ENCODE data around the gene POLQ. TPM values are rescaled to one million over a fixed set of nuclear protein-coding genes. Genes with fewer than 3 reads are reported as not detected.
"Not testable (repeated sequence)": the region's sequence is repeated elsewhere in the genome, so short reads cannot be mapped to it uniquely, and the experiment has no call there.

Gene POLQ
- total RNA-seq, 2 experiments from 2014 or later = 22.8 to 23.4 TPM

DNA sequence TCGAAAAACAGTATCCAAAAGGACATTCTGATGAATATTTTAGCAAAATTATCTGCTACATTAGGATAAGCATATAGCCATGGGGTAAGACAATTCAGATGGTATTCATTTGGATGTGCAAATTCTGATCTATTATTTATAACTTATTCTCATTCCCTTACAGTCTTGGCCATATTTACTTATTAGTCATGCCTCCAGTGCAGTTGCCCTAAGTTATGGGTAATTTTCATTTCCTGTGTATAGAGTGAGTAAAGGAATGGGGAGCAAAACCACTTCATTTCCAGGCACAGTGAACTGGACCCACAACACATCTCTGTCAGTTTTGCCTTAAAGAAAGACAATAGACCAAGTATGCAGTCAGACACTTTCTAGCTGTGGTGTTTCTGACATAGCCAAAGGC, 134.3 kb downstream of the POLQ start:
- H3K27ac Mint-ChIP-seq = no peak overlapping the region
- intact Hi-C loops (cut with DNase I, micrococcal nuclease) = no loop called here
- H3K4me1 Mint-ChIP-seq = peaks cover 13% of the 10 kb centered on the region
- peaks cover 2% of the 10 kb centered on the region for H3K27me3 Mint-ChIP-seq
- H3K36me3 Mint-ChIP-seq (ENCODE audit: low read depth) = no peaks in the 10 kb centered on the region
- H3K9me3 Mint-ChIP-seq (ENCODE audit: low read depth) = no peaks in the 10 kb centered on the region
- DNase-seq = no peak
- ATAC-seq = no peak
- POLR2A ChIA-PET = no interaction called here
- H3K4me3 Mint-ChIP-seq = no peak overlapping the region
- CTCF ChIA-PET = no interaction called here

DNA sequence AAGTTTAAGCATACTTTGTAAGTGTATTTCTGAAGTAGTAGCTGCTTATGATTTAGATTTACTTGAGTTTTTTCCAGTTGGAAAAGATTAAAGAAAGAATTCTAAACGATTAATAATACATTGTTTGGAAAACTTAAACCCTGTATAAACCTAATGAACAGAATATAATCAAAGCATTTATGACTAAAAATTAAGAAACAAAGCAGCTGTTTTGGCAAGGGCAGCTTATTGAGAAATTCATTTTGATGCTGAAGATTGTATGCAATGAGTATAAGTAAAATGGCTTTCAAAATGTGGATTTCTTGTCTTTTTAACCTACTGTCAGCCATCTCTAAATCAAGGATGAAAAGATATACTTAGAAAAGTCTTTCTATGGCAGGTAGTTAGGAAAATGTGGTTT, 140.2 kb downstream of the POLQ start:
- Mint-ChIP-seq H3K36me3 (ENCODE audit: low read depth) (no peaks in the 10 kb centered on the region), H3K9me3 (ENCODE audit: low read depth) (no peaks in the 10 kb centered on the region), H3K4me3 (no peak overlapping the region), H3K27ac (no peak overlapping the region), H3K27me3 (peaks cover 4% of the 10 kb centered on the region), H3K4me1 (peaks cover 5% of the 10 kb centered on the region)
- POLR2A ChIA-PET = no interaction called here
- CTCF ChIA-PET = interaction anchor here (0.6 kb wide), 1 partner anchor 9 kb away, joined by 3 read pairs; no protein-coding TSS in a partner anchor
- DNase-seq (no peak), ATAC-seq (no peak)
- intact Hi-C loops (cut with DNase I, micrococcal nuclease) = no loop called here

DNA sequence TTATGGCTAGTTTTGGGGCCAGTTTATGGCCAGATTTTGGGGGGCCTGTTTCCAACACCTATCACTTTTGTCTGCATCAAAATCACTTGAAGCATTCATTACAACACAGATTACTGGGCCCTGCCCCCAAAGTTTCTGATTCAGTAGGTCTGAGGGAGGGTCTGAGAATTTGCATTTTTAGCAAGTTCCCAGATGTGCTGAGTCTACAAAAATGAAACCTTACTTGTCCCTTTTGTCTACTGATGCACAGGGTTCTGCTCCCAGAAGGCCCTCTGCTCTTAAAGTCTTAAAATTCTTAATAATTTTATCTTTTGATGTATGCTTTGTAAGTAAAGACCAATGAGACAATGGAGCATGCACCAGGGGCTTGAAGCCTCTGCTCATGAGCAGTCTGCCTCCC, 146.0 kb downstream of the POLQ start:
- peaks cover 11% of the 10 kb centered on the region for H3K27me3 Mint-ChIP-seq
- no peaks in the 10 kb centered on the region for H3K36me3 Mint-ChIP-seq (ENCODE audit: low read depth)
- no peaks in the 10 kb centered on the region for H3K4me1 Mint-ChIP-seq
- H3K4me3 Mint-ChIP-seq = no peak overlapping the region
- ATAC-seq (no peak), DNase-seq (no peak)
- no peak overlapping the region for H3K27ac Mint-ChIP-seq
- POLR2A ChIA-PET = no interaction called here
- no peaks in the 10 kb centered on the region for H3K9me3 Mint-ChIP-seq (ENCODE audit: low read depth)
- CTCF ChIA-PET = no interaction called here
- intact Hi-C loops (cut with DNase I, micrococcal nuclease) = no loop called here

DNA sequence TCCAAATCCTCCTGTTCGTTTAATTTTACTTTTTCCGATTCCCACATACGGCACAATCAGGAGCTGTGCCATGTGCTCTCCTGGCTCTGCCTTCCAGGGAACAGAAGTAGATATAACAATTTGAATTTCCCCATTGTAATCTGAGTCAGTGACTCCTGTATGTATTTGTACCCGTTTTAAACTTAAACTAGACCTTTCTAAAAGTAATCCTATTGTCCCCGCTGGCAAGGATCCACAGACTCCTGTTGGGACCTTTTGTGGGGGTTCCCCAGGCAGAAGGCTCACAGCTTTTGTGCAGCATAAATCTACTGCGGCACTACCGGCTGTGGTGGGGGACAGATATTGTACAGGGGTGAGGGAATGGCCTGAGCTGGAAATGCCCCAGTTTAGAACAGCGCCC, 147.7 kb downstream of the POLQ start:
- CTCF ChIA-PET; ATAC-seq; H3K36me3 Mint-ChIP-seq (ENCODE audit: low read depth); H3K4me1 Mint-ChIP-seq; H3K9me3 Mint-ChIP-seq (ENCODE audit: low read depth); H3K27ac Mint-ChIP-seq; intact Hi-C loops (cut with DNase I, micrococcal nuclease); POLR2A ChIA-PET; H3K4me3 Mint-ChIP-seq; DNase-seq: not testable (repeated sequence)
- H3K27me3 Mint-ChIP-seq = peaks cover 12% of the 10 kb centered on the region

DNA sequence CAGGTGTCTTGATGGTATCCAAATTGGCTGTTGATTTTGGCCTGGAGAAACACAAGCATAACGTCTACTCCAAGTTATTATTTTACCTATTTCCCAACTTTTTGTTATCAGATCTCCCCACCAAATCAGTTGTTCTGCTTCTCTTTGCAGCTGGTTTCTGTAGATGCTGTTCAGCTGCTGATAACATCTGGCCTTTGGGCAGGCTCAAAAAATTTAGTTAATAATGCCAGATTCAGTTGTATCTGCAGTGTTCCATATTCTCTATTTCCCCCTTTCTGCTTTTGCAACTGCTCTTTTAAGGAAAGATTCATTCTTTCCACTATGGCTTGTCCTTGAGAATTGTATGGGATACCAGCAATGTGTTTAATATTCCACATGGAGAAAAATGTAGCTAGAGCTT, 149.8 kb downstream of the POLQ start:
- H3K4me3 Mint-ChIP-seq; H3K36me3 Mint-ChIP-seq (ENCODE audit: low read depth); H3K4me1 Mint-ChIP-seq; H3K9me3 Mint-ChIP-seq (ENCODE audit: low read depth); ATAC-seq; CTCF ChIA-PET; intact Hi-C loops (cut with DNase I, micrococcal nuclease); POLR2A ChIA-PET; H3K27ac Mint-ChIP-seq; DNase-seq: not testable (repeated sequence)
- peaks cover 12% of the 10 kb centered on the region for H3K27me3 Mint-ChIP-seq

DNA sequence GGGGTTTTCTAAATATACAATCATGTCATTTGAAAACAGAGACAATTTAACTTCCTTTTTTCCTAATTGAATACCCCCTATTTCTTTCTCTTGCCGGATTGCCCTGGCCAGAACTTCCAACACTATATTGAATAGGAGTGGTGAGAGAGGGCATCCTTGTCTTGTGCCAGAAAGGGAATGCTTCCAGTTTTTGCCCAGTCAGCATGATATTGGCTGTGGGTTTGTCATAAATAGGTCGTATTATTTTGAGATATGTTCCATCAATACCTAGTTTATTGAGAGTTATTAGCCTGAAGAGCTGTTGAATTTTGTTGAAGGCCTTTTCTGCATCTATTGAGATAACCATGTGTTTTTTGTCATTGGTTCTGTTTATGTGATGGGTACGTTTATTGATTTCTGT, 157.5 kb downstream of the POLQ start:
- H3K4me3 Mint-ChIP-seq; intact Hi-C loops (cut with DNase I, micrococcal nuclease); H3K36me3 Mint-ChIP-seq (ENCODE audit: low read depth); H3K27ac Mint-ChIP-seq; DNase-seq; POLR2A ChIA-PET; H3K9me3 Mint-ChIP-seq (ENCODE audit: low read depth); ATAC-seq; H3K4me1 Mint-ChIP-seq; H3K27me3 Mint-ChIP-seq; CTCF ChIA-PET: not testable (repeated sequence)

Other genes starting within 250 kb of the POLQ start
- gene ARGFX, start 22.0 kb upstream of the POLQ start, total RNA-seq = not detected
- gene FBXO40, start 47.4 kb upstream of the POLQ start, total RNA-seq = not detected
- gene HCLS1, start 114.9 kb upstream of the POLQ start, total RNA-seq = 100 to 1,000 TPM; 200 to 235 TPM
- gene GOLGB1, start 203.8 kb upstream of the POLQ start, total RNA-seq = 10 to 100 TPM; 19.0 to 19.5 TPM